ENCODE results near the gene COL6A2. TPM values are rescaled to one million over a fixed set of nuclear protein-coding genes. Genes with fewer than 3 reads are reported as not detected.

COL6A2 gene
- total and polyA plus RNA-seq, 2 of the 13 experiments (the other 11 are each of a cell fraction or from before 2014, with no cell fraction given): 0.07 to 0.41 TPM

DNA sequence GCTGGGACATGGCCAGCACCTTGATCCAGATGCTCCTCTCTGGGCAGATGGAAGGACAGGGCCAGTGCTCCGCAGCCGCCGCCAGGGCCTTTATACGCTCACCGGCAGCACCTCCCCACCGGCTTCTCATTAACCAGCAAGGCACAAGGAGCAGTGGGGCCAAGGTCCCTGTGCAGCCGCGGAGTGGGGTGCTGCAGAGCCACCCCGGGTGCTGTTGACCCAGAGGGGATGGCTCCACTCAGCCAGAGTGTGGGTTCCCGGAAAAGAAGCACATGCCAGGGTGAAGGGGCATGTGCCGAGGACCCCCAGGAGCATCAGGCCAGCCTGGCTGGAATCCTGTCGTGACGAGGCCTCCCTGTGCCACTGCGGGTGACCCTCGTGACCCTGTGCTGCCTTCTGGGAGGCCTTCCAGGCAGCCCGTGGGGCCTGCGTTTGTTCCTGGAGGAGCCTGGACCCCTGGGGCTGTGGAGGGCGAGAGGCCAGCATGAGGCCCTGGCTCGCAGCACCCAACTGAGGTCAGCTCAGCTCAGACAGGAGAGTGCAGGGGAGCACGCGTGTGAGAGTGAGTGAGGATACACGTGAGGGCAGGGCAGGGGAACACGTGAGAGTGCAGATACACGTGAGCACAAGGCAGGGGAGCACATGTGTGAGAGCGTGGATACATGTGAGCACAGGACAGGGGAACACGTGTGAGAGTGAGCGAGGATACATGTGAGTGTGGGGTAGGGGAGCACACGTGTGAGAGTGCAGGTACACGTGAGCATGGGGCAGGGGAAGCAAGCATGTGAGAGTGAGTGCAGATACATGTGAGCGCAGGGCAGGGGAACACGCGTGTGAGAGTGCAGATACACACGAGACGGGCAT is 57.8 kb downstream of the COL6A2 start, which contains the start of gene FTCD (continued):
- TF ChIP-seq SP1 (IDR thresholded peaks at IDR 0.05): no peak
- TF ChIP-seq SP1 (CRISPR knock-in tag; IDR thresholded peaks at IDR 0.05): no peak
- peak; percentile 81 for TF ChIP-seq ZBTB38 (CRISPR knock-in tag; IDR thresholded peaks at IDR 0.05)
- TF ChIP-seq ZNF614 (CRISPR knock-in tag; IDR thresholded peaks at IDR 0.05; ENCODE audit: borderline replicate concordance): peak; percentile 40; the same call in 1 of the 2 replicates
- no peak for TF ChIP-seq ZSCAN20 (CRISPR knock-in tag; IDR thresholded peaks at IDR 0.05; ENCODE audit: borderline replicate concordance)
- peak; percentile 94 for TF ChIP-seq CHCHD3 (CRISPR knock-in tag; IDR thresholded peaks at IDR 0.05)
- TF ChIP-seq, protein P1, sequence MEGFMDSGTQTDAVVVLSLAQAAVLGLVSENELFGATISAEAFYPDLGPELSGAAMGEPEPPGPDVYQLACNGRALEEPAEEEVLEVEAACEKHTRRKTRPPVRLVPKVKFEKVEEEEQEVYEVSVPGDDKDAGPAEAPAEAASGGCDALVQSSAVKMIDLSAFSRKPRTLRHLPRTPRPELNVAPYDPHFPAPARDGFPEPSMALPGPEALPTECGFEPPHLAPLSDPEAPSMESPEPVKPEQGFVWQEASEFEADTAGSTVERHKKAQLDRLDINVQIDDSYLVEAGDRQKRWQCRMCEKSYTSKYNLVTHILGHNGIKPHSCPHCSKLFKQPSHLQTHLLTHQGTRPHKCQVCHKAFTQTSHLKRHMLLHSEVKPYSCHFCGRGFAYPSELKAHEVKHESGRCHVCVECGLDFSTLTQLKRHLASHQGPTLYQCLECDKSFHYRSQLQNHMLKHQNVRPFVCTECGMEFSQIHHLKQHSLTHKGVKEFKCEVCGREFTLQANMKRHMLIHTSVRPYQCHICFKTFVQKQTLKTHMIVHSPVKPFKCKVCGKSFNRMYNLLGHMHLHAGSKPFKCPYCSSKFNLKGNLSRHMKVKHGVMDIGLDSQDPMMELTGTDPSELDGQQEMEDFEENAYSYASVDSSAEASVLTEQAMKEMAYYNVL (CRISPR knock-in tag; IDR thresholded peaks at IDR 0.05; ENCODE audit: borderline replicate concordance): peak; percentile 31

DNA sequence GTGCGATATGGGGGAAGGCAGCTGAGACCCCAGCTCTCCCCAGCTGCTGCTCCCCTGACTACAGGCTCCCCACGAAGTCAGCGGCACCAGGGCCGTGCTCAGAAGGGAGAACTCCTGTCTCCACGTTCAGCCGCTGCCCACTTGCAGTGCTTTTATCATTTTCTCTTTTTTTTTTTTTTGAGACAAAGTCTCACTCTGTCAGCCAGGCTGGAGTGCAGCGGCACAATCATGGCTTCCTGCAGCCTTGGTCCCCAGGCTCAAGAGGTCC is 58.4 kb downstream of the COL6A2 start:
- Histone ChIP-seq H3K79me2 (ENCODE audit: insufficient read depth, low read length) (peaks cover 23% of the 10 kb centered on the region), H3K27ac (ENCODE audit: extremely low read length, insufficient read depth, low read length) (peak overlapping the region; percentile 83), H2AFZ (ENCODE audit: low read length) (no peak overlapping the region), H3K9me3 (ENCODE audit: low read length) (no peaks in the 10 kb centered on the region), H3K9ac (ENCODE audit: insufficient read depth, low read depth, low read length) (peak overlapping the region; percentile 86), H4K20me1 (ENCODE audit: insufficient read depth, low read length) (peaks cover 8% of the 10 kb centered on the region; the same call in 1 of the 2 replicates), H3K27me3 (ENCODE audit: control insufficient read depth in 1 of 2, insufficient read depth in 2 of 2, low read length in 2 of 2) (no peaks in the 10 kb centered on the region; a peak in 2 of 5 replicates), H3K4me2 (ENCODE audit: low read depth, low read length) (no peak overlapping the region), H3K36me3 (replicated peaks in 1 of 2; ENCODE audit: control insufficient read depth in 1 of 2, insufficient read depth in 2 of 2, low read length in 2 of 2) (peaks cover 0 to 10% of the 10 kb centered on the region in 2 experiments; a peak in 1 of 5 replicates), H3K4me3 (replicated peaks in 1 of 3; ENCODE audit: insufficient read depth in 1 of 3, low read depth in 2 of 3, low read length in 3 of 3) (peak overlapping the region in 1 of 3 experiments; percentile 96; a peak in 1 of 6 replicates), H3K4me1 (ENCODE audit: insufficient read depth, low read length) (peaks cover 40% of the 10 kb centered on the region)
- POLR2A ChIA-PET: interaction anchor here (1.7 kb wide), 1 partner anchor 13 kb away, joined by 10 read pairs; no protein-coding TSS in a partner anchor
- in situ Hi-C loops (cut with HindIII; ENCODE audit: extremely low pct_ligation_motif_present, low pct_unique_long_range_greater_than_20kb): no loop called here
- CTCF ChIA-PET (ENCODE audit: low intra/inter-chr PET ratio, low total read pairs): no interaction called here
- BruUV-seq (replicated peaks): no TSS peak
- no peak for TF ChIP-seq ZFYVE20 (CRISPR knock-in tag; IDR thresholded peaks at IDR 0.05; ENCODE audit: borderline replicate concordance, low read depth)
- TF ChIP-seq CENPT (CRISPR knock-in tag; IDR thresholded peaks at IDR 0.05; ENCODE audit: low read depth): 0 out of 2 replicates have a peak, but pooled peaks have one; percentile 45
- TF ChIP-seq, protein P2, sequence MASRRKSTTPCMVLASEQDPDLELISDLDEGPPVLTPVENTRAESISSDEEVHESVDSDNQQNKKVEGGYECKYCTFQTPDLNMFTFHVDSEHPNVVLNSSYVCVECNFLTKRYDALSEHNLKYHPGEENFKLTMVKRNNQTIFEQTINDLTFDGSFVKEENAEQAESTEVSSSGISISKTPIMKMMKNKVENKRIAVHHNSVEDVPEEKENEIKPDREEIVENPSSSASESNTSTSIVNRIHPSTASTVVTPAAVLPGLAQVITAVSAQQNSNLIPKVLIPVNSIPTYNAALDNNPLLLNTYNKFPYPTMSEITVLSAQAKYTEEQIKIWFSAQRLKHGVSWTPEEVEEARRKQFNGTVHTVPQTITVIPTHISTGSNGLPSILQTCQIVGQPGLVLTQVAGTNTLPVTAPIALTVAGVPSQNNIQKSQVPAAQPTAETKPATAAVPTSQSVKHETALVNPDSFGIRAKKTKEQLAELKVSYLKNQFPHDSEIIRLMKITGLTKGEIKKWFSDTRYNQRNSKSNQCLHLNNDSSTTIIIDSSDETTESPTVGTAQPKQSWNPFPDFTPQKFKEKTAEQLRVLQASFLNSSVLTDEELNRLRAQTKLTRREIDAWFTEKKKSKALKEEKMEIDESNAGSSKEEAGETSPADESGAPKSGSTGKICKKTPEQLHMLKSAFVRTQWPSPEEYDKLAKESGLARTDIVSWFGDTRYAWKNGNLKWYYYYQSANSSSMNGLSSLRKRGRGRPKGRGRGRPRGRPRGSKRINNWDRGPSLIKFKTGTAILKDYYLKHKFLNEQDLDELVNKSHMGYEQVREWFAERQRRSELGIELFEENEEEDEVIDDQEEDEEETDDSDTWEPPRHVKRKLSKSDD (CRISPR knock-in tag; IDR thresholded peaks at IDR 0.05; ENCODE audit: low read depth): peak; percentile 61; the same call in 1 of the 2 replicates
- 0 out of 2 replicates have a peak, but pooled peaks have one; percentile 7 for TF ChIP-seq ZBTB38 (CRISPR knock-in tag; IDR thresholded peaks at IDR 0.05)
- no peak for TF ChIP-seq STAG1 (CRISPR knock-in tag; IDR thresholded peaks at IDR 0.05)
- no peak for DNase-seq (ENCODE audit: low spot score)
- intact Hi-C loops (cut with micrococcal nuclease; ENCODE audit: unreplicated experiment): loop anchor here (5.0 kb wide), 1 partner anchor 71 kb away; the partner anchor contains the start of gene LSS
- FAIRE-seq: no peak
- no peak for ATAC-seq
- 89% methylated on average over 7 of the region's 7 CpGs for WGBS (ENCODE audit: low lambda C conversion rate)
